Left kidney (tissue), 2 donors: ENCODE results near the gene CHRNA4. TPM values are rescaled to one million over a fixed set of nuclear protein-coding genes. Genes with fewer than 3 reads are reported as not detected.

Experiments
- DNase-seq: peaks from one replicate; pipeline ENCODE4 v3.0.0-alpha.2; 2013
- polyA plus RNA-seq: library from polyadenylated mRNA; unstranded; fragments of 120-200 nt; gene quantifications from one replicate; pipeline ENCODE4 v1.2.1, GENCODE V29; 2013; ENCODE audit not compliant: insufficient read length

The CHRNA4 gene
- polyA plus RNA-seq, 1 donor, result 13.3 TPM

- no peak for DNase-seq
These were observed 17.5 kb upstream of the CHRNA4 start for GRCh38 chr20:63378626-63379025.

- DNase-seq, result no peak
These were observed 16.8 kb upstream of the CHRNA4 start for GRCh38 chr20:63377951-63378381.

GRCh38 chr20:63377256-63377941 lies 16.2 kb upstream of the CHRNA4 start:
- peak; percentile 78 for DNase-seq

GRCh38 chr20:63376283-63377250 lies 15.4 kb upstream of the CHRNA4 start:
- no peak for DNase-seq

- no peak for DNase-seq
These were observed 14.3 kb upstream of the CHRNA4 start for GRCh38 chr20:63375438-63375837.

- no peak for DNase-seq
These were observed 13.4 kb upstream of the CHRNA4 start for GRCh38 chr20:63374504-63374903.

GRCh38 chr20:63373996-63374395 lies 12.8 kb upstream of the CHRNA4 start:
- DNase-seq, result no peak

- no peak for DNase-seq
These were observed 12.1 kb upstream of the CHRNA4 start for GRCh38 chr20:63372971-63373885.

GRCh38 chr20:63371291-63371865 lies 10.2 kb upstream of the CHRNA4 start:
- DNase-seq, result no peak

- no peak for DNase-seq
These were observed 9.6 kb upstream of the CHRNA4 start for GRCh38 chr20:63370618-63371187.

- DNase-seq, result no peak
These were observed 8.8 kb upstream of the CHRNA4 start for GRCh38 chr20:63369724-63370617.

GRCh38 chr20:63369024-63369530 lies 7.9 kb upstream of the CHRNA4 start:
- DNase-seq, result no peak

GRCh38 chr20:63368151-63368550 lies 7.0 kb upstream of the CHRNA4 start:
- DNase-seq, result no peak

GRCh38 chr20:63367446-63368055 lies 6.4 kb upstream of the CHRNA4 start:
- no peak for DNase-seq

GRCh38 chr20:63366390-63367365 lies 5.5 kb upstream of the CHRNA4 start:
- no peak for DNase-seq

- no peak for DNase-seq
These were observed 4.6 kb upstream of the CHRNA4 start for GRCh38 chr20:63365601-63366389.

- no peak for DNase-seq
These were observed 3.8 kb upstream of the CHRNA4 start for GRCh38 chr20:63364801-63365585.
